ENCODE results near the gene FUCA1. TPM values are rescaled to one million over a fixed set of nuclear protein-coding genes. Genes with fewer than 3 reads are reported as not detected.

Gene FUCA1
- total RNA-seq, result 1 to 10 TPM; 4.8 to 5.2 TPM

DNA sequence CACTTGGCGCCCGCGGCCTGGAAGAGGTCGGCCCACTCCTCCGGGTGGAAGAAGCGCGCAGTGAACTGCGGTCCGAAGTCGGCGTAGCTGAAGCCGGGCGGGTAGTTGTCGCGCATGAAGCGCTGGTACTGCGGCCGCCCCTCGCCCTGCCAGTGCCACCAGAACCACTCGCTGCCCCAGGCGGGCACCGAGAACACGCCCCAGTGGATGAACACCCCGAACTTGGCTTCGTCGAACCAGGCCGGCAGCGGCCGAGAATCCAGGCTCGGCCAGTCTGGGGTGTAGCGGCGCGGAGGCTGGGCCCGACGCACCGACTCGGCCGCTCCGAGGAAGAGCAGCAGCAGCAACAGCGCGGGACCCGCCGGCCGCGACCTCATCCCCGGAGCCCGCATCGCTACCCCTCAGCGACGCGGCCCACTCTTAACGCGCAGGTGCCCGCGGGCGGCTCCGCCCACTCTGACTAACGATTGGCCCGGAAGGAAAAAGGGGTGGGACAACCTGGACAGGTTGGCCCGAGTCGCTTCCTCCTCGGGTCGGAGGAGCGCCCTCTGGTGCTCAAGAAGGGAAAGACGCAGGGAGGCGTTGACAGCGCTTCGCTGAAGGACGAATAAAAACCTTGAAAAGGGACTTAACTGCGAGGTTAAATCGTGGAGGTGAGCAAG lies at the start of gene FUCA1:
Gene FUCA1, minus strand, starts transcription at position 396 of the 662 bp plus-strand sequence. Its CDS starts 4 bp downstream, at position 392.
- Mint-ChIP-seq H3K9me3 (no peaks in the 10 kb centered on the region), H3K27me3 (no peaks in the 10 kb centered on the region), H3K4me3 (peak within 1 kb of the TSS; percentile 76), H3K4me1 (peaks cover 13% of the 10 kb centered on the region), H3K36me3 (ENCODE audit: low read depth) (peaks cover 12% of the 10 kb centered on the region), H3K27ac (peak within 1 kb of the TSS; percentile 79)
- ATAC-seq (replicated peaks), result peak; percentile 99

DNA sequence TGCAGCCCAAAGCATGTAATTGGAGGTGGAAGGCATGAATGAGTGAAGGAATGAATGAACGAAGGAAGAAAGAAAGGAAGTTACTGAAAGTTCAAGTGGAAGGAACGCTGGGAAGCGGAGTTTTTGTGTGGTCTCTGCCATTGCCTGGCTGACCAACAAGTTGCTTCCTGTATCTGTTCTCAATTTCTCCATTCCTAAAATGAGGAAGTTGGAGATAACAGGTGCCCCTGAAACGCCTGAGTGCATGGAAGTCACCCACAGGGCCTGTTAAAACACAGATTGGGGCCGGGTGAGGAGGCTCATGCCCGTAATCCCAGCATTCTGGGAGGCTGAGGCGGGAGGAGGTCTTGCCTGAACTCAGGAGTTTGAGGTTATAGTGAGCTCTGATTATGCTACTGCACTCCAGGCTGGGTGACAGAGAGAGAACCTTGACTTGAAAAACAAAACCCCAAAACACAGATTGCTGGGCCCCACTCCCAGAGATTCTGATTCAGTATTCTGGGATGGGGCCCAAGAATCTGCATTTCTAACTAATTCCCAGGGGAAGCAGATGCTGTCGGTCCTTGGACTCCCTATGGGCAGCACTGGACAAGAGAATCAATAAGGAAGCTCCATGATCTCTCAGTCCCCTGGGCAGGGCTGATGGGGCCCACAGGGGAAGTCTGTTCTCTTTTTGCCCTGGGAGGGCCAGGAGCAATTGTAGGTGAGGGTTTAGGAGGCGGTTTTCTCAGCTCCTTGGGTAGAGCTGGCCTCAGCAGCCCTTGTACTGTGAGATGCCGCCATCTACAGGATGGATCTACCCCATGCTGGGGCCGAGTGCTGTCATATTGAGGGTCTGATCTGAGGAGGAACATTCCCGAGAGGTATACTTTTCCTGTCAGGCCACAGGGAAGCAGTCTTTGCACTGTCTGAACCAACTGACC lies 48.4 kb upstream of the FUCA1 start:
- no peak overlapping the region for H3K4me3 Mint-ChIP-seq
- no peaks in the 10 kb centered on the region for H3K9me3 Mint-ChIP-seq
- peak; percentile 82 for ATAC-seq (replicated peaks)
- no peaks in the 10 kb centered on the region for H3K27me3 Mint-ChIP-seq
- no peak overlapping the region for H3K27ac Mint-ChIP-seq
- no peaks in the 10 kb centered on the region for H3K36me3 Mint-ChIP-seq (ENCODE audit: low read depth)
- H3K4me1 Mint-ChIP-seq, result no peaks in the 10 kb centered on the region

DNA sequence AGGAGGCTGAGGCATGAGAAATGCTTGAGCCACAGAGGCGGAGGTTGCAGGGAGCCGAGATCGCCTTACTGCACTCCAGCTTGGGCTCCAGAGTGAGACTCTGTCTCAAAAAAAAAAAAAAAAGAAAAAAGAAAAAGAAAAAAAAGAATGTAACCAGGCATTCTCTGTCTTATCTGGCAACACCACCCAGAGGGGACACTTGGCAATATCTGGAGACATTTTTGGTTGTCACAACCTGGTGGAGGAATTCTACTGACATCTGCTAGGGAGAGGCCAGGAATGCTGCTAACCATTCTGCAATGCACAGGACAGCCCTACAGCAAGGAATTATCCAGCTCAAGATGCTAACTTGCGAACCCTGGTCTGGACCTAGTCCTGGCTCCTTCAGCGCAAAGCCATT lies 47.4 kb upstream of the FUCA1 start:
- ATAC-seq (replicated peaks), result no peak
- Mint-ChIP-seq H3K4me3 (no peak overlapping the region), H3K27ac (no peak overlapping the region), H3K4me1 (no peaks in the 10 kb centered on the region), H3K27me3 (no peaks in the 10 kb centered on the region), H3K9me3 (no peaks in the 10 kb centered on the region), H3K36me3 (ENCODE audit: low read depth) (no peaks in the 10 kb centered on the region)

DNA sequence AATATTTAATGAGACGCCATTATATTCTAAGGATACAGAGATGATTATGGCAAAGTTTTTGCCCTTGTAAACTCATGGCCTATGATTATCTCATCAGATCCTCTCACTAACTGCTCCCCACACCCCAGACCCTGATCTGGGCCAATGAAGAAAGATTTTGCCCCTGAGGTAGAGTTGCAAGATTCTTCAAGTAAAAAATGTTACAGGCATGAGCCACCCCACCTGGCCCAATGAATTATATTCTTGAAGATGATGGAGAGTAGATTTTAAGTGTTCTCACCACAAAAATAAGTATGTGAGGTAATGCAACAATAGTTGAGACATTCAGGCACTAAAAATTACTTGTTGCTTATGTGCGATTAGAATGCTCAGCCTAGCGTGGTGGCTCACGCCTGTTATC lies 46.8 kb upstream of the FUCA1 start:
- ATAC-seq (replicated peaks), result no peak
- H3K27ac Mint-ChIP-seq, result no peak overlapping the region

DNA sequence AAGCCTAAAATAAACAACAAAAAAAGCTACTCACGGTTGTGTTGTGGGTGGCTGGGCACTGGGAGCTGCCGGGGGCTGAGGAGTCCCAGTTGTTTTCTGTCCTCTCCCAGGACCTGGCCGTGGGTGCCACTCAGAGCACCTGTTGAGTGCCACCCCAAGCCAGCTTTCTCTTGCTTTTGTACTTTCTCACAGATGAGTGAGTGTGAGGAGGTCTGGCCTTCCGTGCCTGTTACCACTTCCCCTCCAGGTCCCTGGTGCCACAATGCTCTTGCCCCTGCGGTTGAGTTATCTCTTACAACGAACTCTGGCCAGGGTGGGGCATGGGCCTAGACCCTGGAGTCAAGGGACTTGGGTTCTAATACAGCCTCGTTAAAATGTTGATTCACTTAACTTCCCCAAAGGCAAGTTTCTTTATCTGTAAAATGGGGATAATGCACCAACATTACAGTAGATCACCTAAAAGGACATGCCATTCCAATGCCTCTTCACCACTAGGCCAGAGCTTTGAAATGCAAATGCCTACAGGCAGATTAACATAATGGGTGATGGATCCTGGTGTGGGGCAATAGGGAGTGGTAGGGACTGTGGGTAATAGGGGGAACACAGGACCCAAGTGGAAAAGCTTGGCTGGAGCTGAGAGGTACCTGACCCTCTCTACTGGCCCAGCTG lies 45.3 kb upstream of the FUCA1 start, which contains the start of gene CNR2:
Gene CNR2, minus strand, starts transcription at position 151 of the 669 bp plus-strand sequence. CDS start 37,745 bp downstream, outside the sequence.
- H3K4me1 Mint-ChIP-seq, result no peaks in the 10 kb centered on the region
- H3K27ac Mint-ChIP-seq, result no peak within 1 kb of the TSS
- no peaks in the 10 kb centered on the region for H3K9me3 Mint-ChIP-seq
- H3K4me3 Mint-ChIP-seq, result no peak within 1 kb of the TSS
- no peak for ATAC-seq (replicated peaks)
- peaks cover 7% of the 10 kb centered on the region for H3K27me3 Mint-ChIP-seq
- no peaks in the 10 kb centered on the region for H3K36me3 Mint-ChIP-seq (ENCODE audit: low read depth)

More for the DNA sequence above, 46.8 kb upstream of the FUCA1 start:
- H3K36me3 Mint-ChIP-seq (ENCODE audit: low read depth), result no peaks in the 10 kb centered on the region
- H3K9me3 Mint-ChIP-seq, result no peaks in the 10 kb centered on the region
- H3K4me3 Mint-ChIP-seq, result no peak overlapping the region
- H3K27me3 Mint-ChIP-seq, result no peaks in the 10 kb centered on the region
- no peaks in the 10 kb centered on the region for H3K4me1 Mint-ChIP-seq

DNA sequence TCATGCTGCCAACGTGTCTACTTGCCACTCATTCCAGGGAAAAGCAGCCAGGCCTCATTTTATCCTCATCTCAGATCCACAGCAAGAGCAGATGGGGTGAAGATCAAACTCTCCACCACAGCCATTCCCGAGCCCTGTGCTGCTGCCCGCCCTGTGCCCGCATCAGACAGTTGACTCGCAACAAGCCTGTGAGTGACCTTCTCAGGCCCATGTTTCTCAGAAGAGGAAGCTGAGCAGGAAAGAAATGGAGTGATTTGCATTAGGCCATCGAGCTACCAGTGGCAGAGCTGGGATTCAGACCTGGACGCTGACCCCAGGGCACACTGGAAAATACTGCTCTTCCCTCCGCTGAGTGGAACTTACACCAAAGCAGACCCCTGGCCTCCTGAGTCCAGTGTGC lies 43.8 kb upstream of the FUCA1 start:
- no peak overlapping the region for H3K4me3 Mint-ChIP-seq
- no peaks in the 10 kb centered on the region for H3K36me3 Mint-ChIP-seq (ENCODE audit: low read depth)

DNA sequence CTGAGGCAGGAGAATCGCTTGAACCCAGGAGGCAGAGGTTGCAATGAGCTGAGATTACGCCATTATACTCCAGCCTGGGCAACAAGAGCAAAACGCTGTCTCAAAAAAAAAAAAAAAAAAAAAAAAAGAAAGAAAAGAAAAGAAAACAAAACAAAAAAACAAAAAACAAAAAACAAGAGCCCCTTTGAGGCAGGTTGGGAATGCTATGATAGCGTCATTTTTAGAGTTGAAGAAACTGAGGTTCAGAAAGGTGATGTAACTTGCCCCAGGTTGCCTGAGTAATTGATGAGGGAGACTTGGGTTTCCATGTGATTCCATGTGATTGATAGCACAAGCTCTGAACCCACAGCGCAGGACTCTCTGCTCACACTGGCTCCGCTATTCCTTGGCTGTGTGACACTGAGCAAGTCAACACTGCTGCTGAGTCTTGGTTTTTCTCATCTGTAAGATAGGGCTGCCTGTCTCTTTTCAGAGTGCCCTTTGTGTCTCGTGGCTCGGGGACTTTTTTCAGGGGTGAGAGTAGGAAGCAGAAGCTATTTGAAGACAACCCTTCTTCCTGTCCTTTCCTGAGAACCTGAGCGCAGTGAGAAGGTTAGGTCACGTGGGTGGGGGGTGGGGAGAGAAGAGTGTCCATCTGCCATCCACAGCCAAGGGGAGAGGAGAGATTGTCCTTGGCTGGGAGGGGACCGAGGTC lies 42.6 kb upstream of the FUCA1 start:
- Mint-ChIP-seq H3K36me3 (ENCODE audit: low read depth) (no peaks in the 10 kb centered on the region), H3K4me1 (no peaks in the 10 kb centered on the region), H3K9me3 (no peaks in the 10 kb centered on the region), H3K27me3 (peaks cover 16% of the 10 kb centered on the region), H3K27ac (no peak overlapping the region), H3K4me3 (no peak overlapping the region)
- no peak for ATAC-seq (replicated peaks)

More for the DNA sequence above, 43.8 kb upstream of the FUCA1 start:
- no peak overlapping the region for H3K27ac Mint-ChIP-seq
- H3K4me1 Mint-ChIP-seq, result no peaks in the 10 kb centered on the region
- no peaks in the 10 kb centered on the region for H3K9me3 Mint-ChIP-seq
- ATAC-seq (replicated peaks), result no peak
- peaks cover 8% of the 10 kb centered on the region for H3K27me3 Mint-ChIP-seq

DNA sequence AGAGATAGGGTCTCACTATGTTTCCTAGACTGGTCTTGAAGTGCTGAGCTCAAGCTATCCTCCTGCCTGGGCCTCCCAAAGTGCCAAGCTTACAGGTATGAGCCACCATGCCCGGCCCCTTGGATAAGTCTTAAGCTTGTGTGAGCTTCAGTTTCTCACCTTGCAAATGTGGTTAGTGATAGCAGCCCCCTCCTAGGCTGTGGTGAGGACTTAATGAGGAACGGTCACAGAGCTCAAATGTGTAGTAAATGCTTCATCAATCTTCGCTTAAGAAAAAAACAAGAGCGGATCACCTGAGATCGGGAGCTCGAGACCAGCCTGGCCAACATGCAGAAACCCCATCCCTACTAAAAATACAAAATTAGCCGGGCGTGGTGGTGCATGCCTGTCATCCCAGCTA lies 42.1 kb upstream of the FUCA1 start:
- no peak for ATAC-seq (replicated peaks)
- H3K4me1 Mint-ChIP-seq, result no peaks in the 10 kb centered on the region
- peaks cover 20% of the 10 kb centered on the region for H3K27me3 Mint-ChIP-seq
- H3K9me3 Mint-ChIP-seq, result no peaks in the 10 kb centered on the region
- H3K4me3 Mint-ChIP-seq, result no peak overlapping the region
- no peak overlapping the region for H3K27ac Mint-ChIP-seq
- H3K36me3 Mint-ChIP-seq (ENCODE audit: low read depth), result no peaks in the 10 kb centered on the region

DNA sequence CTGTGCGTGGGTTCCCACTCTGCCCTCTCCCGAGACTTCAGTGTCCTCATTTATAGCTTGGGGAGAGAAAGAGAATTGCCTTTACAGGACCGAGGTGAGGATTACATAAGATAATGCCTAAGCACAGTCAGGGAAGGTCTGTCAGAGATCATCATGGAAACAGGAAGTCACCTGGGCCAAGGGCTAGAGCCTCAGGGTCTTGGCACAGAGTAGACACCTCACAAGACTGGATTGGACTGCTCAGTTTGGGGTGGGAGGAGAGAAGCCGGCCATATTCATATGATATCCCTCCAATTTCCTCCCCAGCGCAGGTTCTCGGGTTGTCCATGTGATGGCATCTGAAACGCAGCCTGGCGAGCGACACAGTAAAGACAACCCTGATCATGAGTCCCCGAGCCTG lies 41.3 kb upstream of the FUCA1 start:
- ATAC-seq (replicated peaks), result no peak
- H3K9me3 Mint-ChIP-seq, result no peaks in the 10 kb centered on the region
- H3K27ac Mint-ChIP-seq, result no peak overlapping the region
- H3K4me1 Mint-ChIP-seq, result peaks cover 5% of the 10 kb centered on the region
- no peaks in the 10 kb centered on the region for H3K36me3 Mint-ChIP-seq (ENCODE audit: low read depth)
- peaks cover 23% of the 10 kb centered on the region for H3K27me3 Mint-ChIP-seq
- no peak overlapping the region for H3K4me3 Mint-ChIP-seq

DNA sequence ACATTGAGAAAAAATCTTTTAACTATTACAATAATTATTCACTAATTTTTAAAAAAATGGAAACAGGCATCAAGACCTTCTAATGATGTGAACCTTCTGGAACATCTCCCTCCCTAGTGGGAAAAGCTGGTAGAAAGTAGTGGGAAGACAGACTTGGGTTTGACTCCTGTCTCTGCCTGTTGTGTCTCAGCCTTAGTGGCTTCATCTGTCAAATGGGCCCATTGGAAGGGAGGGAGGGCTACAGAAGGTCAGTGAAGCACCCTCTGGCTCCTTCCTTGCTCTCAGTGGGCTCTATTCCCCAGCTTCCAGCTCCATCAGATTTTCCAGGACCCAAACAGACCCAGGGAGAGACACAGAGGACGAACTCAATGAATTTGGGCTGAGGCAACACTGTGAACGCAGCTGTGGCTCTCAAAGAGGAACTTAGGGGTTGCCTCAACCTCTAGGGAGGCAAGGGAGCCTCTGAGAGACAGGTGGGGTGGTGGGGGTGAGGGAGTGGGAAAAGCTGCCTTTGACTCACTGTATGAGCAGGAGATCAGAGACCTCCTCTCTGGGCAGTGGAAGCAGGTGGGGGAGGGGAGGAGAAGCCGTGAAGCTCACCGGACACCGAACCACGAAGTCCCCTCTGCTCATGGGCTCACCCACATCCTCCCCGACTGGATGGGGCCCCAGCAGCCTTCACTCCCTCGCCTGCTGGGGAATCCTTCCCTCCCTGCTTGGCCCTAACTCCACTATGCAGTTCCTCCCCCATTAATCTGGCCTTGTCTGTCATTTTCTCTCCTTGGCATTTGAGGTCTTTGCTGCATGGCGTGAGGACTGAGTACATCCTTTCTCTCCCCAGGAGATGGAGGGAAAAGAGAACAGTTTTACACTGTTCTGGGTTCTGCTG lies 40.6 kb upstream of the FUCA1 start:
- Mint-ChIP-seq H3K4me3 (no peak overlapping the region), H3K27ac (no peak overlapping the region), H3K27me3 (peaks cover 25% of the 10 kb centered on the region), H3K36me3 (ENCODE audit: low read depth) (no peaks in the 10 kb centered on the region), H3K9me3 (no peaks in the 10 kb centered on the region), H3K4me1 (peaks cover 7% of the 10 kb centered on the region)
- ATAC-seq (replicated peaks), result no peak

DNA sequence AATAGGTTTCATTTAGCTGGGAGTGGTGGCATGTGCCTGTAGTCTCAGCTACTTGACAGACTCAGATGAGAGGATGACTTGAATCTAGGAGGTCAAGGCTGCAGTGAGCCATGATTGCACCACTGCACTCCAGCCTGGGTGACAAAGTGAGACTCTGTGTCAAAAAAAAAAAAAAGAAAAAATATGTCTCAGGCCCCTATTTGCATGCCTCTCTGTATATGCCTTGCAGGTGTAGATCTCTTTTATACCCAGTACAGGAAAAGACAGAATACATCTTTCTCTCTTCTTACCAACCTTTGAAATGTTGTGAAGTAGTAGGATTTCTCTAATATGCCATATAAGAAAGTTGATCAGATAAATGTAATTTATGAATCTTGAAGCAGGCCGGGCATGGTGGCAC lies 38.6 kb upstream of the FUCA1 start:
- H3K27me3 Mint-ChIP-seq, result peaks cover 29% of the 10 kb centered on the region
- peaks cover 7% of the 10 kb centered on the region for H3K4me1 Mint-ChIP-seq
- no peaks in the 10 kb centered on the region for H3K9me3 Mint-ChIP-seq

DNA sequence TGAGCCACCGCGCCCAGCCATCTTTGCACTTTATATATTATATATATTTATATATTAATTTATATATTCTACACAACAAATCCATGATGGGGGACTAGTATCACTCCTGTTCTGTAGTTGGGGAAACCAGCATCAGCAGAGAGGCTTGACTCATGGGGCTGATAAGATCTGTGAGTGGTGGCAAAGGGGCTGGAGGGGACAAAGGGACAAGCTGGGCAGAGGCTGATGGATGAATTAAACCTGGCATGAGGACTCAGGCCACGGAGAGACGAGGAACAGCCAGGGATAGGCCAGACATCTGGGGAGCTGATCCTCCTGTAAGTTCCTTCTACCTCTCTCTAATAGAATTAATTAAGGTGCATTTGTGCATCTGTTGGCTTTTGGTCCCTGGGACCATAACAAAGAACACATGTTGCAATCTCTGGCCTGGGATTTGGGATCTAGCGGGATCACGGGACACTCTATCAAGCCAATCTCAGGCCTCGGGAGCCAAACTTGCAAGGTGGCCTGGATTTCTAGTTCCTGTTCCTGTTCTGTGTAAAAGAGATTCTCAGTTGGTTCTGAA lies 37.5 kb upstream of the FUCA1 start:
- H3K27ac Mint-ChIP-seq, result peak overlapping the region; percentile 40
- peaks cover 7% of the 10 kb centered on the region for H3K4me1 Mint-ChIP-seq
- H3K36me3 Mint-ChIP-seq (ENCODE audit: low read depth), result no peaks in the 10 kb centered on the region
- H3K4me3 Mint-ChIP-seq, result no peak overlapping the region
- peaks cover 38% of the 10 kb centered on the region for H3K27me3 Mint-ChIP-seq
- no peaks in the 10 kb centered on the region for H3K9me3 Mint-ChIP-seq
- no peak for ATAC-seq (replicated peaks)

More for the DNA sequence above, 38.6 kb upstream of the FUCA1 start:
- H3K36me3 Mint-ChIP-seq (ENCODE audit: low read depth), result no peaks in the 10 kb centered on the region
- no peak for ATAC-seq (replicated peaks)
- no peak overlapping the region for H3K27ac Mint-ChIP-seq
- H3K4me3 Mint-ChIP-seq, result no peak overlapping the region

DNA sequence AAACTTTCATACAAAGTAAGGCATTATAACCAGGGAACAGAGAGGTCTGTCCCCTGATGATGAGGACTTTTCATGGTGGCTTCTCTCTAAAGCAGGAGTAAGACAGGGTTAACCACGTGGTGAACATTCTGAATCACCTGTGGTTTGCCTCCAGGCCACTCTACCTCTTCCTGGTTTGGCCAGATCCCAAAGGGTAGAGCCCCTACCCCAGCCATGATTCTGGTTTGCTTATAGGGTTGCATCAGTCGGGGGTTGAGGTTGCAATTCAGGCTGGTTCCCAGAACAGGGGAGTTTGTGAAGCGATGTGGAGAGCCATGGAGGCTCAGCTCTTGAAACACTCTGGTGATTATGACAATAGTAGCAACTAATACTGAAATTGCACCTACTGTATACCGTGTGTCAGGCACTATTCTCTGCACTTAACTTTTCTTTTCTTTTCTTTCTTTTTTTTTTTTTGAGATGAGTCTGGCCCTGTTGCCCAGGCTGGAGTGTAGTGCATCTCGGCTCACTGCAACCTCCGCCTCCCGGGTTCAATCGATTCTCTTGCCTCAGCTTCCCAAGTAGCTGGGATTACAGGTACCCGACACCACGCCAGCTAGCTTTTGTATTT lies 36.8 kb upstream of the FUCA1 start:
- H3K27me3 Mint-ChIP-seq, result peaks cover 42% of the 10 kb centered on the region
- H3K4me3 Mint-ChIP-seq, result no peak overlapping the region
- no peaks in the 10 kb centered on the region for H3K9me3 Mint-ChIP-seq
- peaks cover 7% of the 10 kb centered on the region for H3K4me1 Mint-ChIP-seq
- peak overlapping the region; percentile 40 for H3K27ac Mint-ChIP-seq
- H3K36me3 Mint-ChIP-seq (ENCODE audit: low read depth), result no peaks in the 10 kb centered on the region
- ATAC-seq (replicated peaks), result peak; percentile 95

All from activated T-helper 17 cell treated with anti-CD3 and anti-CD28 coated beads, Interleukin-2, amount 50 U/mL, for 72 hours (primary cell).